ENCODE data around the gene SWAP70.

SWAP70 gene

DNA sequence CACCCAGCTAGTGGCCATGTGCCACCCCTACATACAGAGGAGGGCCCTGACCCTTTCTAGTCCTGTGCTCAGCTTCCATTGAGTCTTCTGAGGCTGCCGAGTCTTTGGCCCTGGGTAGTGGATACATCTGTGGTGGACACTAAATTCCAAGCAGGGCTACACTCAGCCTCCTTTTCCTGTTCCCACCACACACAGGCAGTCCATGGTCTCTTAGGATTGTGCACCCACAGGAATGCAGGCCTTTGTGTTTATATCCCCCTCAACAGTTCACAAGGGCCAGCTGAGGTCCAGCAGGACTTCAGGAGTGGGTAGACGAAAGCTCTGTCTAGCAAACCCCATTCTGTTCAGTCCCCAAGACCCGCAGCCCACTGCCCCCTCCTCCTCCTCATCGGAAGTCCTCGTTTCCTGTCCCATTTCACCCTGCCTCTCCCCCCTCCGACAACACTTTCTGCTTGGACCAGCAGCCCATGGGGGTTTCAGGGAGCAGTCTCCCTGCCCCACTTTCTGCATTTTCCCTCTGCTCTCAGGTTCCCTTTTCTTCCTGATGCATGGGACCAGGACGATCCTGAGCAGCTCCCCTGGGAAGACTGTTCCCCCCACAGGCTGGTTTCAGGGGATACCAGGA is 91.8 kb downstream of the SWAP70 start:
- no peak for DNase-seq

DNA sequence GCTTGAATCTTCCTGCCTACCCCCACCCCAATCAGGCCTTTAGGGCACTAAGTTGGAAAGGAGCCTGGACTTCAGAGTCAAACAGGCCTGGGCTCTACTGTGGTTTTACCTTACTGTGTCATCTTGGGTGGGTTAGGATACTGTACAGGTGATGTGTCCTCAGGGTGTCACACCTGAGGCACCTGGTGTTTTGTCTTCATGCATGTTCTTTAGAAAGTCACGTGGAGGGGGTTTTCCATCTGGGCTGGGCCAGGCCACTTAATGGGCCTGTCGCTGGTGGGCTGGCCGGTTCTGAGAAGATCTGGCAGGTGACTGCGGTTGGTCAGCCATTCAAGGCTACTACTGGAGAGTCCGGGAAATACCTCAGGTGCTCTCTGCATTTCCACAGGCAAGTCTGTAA is 92.6 kb downstream of the SWAP70 start:
- no peak for DNase-seq

DNA sequence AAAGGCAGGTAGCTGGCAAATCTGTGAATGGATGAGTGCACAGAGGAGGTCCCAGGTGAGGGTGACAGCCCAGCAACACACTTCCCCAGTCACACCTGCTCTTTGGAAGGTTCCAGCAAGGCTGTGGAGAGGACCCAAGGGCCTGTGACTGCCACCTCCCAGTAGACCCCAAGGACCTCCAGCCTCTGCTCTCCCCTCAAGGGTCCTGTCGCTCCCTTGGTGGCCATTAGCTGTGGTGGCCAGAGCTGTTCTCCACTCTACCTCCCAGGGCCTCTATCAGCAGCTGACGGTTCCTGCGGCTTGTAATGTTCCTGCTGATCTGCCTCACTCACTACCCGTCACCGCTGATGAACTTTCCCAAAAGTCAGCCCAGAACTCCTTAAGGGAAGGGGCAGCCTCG is 93.0 kb downstream of the SWAP70 start:
- DNase-seq, result no peak

DNA sequence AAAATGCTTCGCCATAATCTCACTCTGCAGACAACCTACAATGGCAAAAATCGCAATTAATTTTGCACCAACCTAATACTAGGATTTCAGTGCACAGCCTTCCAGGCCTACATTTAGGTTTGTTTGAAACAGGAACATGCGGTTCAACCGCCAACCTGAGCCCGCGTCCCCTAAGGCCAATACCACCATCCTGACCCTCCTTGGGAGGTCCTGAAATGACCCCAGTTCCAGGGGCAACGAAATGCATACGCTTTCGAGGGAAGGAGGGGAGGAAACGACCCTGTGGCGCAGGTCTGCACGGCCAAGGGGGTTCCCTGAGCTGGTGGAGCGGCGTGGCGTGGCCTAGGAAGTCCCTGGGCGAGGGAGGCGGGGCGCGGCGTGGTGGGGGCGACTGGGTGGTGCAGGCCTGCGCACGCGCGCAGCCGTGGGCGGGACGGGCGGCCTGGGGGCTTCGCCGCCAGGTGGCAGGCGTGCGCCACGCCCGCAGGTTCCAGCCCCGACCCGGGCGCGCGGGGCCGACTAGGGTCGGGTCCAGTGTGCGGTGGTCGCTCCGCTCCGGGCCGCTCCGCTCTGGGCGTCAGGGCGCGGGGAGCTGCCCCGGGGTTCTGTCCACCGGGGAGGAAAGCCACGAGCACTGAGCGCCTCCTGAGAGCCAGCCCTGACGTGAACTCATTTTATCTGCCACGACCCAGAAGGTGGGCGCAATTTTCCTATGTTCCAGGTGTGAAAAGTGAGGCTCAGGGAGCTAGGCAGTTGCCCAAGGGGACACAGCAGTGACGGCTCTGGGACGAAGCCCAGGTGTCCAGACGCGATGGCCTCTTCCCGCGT is 94.1 kb downstream of the SWAP70 start:
- DNase-seq, result no peak

DNA sequence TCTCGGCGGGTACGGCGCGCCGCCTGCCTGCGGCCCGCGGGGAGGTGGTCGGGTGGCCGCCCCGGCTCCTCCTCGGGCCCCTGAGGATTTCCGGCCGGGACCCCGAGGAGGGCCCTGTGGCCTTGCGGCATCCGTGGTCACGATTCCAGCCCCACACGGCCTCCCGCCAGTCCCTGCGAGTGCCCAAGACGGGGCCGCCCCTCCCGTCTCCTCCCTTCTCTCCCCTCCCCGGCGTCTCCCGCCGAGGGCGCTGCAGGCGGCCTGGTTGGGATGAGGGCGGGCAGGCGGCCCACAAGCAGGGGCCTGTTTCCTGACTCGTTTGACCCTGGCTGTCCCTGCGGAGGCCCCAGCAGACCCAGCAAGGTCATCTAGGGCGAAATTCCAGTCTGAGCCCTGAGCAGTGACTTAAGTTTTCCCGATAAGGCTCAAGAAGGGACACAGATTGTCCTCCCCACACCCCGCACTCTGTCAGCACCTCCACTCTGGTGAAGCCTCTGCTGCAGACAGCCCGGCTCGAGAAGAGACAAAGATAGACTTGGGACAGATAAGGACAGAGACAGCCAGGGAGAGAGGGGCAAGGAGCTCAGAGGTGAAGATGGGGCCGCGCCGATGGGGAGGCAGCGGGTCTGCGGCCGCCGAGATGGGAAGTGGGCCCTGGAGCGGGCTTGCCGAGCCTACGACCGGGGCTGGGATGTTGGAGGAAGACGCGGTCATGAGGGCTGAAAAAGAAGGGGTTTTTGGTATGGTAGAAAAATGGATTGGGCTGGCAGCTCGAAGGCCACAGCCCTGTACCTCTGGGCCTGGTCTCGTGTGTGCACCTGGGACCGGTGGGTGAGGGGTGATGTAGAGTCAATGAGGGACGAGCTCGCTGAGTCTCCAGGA is 95.0 kb downstream of the SWAP70 start:
- no peak for DNase-seq

DNA sequence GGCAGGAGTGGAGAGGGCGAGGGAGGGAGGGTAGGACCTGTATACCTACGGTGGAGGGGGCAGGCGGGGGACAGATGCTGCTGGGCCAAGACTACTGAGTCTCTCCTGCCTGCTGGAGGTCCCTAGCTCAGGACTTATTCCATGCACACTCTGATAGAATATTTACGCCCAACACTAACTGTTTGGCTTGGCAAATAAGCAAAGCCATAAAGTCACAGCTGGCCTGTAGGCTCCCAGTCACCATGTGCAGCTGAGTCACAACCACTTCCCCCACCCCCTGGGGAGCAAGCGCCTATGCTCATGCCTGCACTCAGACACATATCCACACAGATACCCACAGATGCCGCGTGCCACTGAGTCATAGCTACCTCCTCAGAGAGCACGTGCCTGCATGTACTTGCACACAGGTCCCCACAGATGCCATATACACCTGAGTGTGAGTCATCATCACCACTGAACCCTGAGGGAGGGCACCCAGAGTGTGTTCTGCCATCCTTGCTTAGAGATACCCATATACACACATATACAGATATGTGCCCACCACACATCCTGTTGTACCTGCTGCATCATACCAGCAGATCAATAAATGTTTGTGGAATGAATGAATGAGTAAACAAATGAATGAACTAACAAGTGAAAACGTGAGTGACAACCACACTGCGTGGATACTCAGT is 95.8 kb downstream of the SWAP70 start:
- DNase-seq, result peak; percentile 81

DNA sequence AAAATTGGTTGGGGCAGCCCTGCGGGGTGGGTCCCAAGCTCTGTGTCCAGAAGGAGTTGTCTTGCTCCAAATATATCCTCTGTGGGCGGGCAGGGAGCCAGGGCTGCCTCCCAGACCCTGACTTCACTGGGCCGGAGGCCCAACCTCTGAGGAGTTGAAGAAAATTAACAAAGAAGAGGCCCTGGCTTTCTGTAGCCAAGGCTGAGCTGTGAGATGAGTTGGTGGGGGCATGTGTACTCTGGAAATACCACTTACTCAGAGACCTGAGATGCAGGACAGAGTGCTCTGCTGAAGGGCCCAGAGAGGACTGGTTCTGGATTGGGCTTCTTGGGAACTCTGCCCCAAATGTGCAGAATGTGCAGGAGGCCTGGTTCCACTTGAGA is 96.3 kb downstream of the SWAP70 start:
- no peak for DNase-seq

DNA sequence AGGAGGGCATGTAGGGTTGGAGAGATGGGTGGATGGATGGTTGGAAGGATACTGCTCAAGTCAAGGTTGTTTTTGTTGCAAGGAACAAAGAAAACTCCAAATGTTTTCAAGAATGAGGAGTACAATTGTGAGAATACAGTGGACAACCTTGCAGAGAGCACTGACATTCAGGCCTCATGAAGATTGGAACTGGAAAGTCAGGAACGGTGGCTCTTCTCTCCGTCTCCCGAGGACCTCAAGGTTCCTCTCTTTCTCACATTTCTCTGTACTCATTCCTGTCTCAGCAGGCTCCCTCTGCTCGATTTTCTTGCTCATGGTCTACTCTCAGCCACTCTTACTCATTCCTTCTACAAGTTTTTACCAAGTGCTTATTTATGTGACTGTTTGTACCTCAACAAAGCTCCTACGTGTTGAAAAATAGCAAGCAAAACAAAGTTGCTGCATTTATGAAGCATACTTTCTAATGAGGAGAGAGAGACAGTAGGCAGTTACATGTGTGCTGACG is 97.6 kb downstream of the SWAP70 start:
- DNase-seq, result no peak

DNA sequence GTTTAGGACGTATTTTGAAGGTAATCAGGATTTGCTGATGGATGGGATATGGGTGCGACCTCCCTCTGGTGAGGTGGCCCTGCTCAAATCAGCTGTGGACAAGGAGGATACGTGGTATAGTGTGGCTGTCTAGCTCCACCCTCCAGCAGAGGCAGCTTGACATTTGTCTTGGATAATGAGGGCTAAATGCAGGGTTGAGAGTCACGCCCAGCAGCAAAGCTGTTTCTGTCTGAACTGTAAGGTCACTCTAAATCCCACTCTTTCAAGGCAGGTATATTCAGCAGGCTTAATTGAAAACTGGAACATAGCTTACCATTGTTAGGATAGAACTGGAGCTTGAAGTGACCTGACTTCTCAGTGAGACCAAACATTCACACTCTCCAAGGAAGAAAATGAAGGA is 98.7 kb downstream of the SWAP70 start:
- DNase-seq, result no peak

DNA sequence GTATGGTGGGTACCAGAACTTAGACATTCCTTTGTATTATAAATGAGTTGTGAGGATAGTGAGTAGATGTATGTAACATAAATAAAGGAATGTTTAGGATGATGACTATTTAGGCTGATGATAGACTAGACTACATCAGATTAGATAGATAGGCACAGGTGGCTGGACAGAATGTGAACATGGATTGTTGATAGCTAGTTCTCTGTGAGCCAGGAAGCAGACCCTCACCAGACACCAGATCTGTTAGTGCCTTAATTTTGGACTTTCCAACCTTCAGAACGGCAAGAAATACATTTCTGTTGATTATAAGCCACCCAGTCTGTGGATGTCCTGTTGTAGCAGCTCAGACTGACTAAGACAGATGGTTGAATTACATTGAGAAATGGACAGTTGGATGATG is 99.4 kb downstream of the SWAP70 start:
- DNase-seq, result no peak

DNA sequence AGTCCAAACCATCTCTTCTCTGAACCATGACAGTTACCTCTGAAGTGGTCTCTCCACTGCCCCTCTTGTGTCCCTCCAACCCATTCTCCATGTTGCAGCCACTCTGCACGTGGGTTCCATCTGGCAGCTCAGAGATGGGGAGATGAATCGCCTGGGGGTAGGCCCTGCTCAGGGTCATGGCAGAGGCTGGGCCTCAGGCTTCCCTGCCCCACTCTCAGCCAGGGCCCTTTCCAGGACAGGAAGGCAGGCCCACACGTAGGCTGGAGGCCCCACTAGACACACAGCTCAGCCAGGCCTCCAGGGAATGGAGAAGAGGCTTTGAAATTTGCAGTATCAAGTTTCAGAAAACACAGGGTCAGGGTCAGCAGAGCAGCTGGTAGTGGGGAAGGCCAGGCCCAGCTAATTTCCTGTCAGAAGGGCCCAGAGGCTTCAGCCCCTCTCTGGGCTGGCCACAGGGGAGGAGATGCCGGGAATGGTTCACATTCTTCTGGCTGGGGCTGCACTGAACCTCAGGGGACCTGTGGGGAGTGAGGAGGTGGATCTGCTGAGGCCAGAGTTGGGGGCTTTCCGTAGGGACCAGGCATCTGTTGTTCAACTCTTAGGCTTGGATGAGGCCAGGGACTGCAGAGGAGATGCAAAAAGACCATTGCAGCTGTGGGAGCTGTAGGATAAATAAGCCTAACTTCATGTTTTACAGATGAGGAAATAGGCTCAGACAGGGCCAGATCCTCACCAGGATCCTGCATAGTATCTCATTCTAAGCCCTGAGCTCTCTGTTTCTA is 101.6 kb downstream of the SWAP70 start:
- no peak for DNase-seq

DNA sequence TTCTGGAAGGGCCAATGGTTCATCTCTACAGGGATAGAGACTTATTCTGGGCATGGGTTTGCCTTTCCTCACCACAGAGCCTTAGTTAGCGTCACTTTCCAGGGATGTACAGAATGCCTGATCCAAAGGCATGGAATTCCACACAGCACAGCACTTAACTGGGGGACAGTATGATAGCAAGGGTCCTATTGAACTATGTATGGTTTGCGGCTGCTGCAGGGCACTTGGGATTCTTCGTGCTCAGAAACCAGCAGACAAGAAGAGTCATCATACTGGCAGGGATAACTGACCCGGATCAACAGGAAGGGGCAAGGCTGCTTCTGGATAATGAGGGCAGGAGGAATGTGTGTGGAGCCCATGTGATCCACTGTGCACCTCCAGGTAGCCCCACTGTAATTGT is 105.7 kb downstream of the SWAP70 start:
- DNase-seq, result no peak

DNA sequence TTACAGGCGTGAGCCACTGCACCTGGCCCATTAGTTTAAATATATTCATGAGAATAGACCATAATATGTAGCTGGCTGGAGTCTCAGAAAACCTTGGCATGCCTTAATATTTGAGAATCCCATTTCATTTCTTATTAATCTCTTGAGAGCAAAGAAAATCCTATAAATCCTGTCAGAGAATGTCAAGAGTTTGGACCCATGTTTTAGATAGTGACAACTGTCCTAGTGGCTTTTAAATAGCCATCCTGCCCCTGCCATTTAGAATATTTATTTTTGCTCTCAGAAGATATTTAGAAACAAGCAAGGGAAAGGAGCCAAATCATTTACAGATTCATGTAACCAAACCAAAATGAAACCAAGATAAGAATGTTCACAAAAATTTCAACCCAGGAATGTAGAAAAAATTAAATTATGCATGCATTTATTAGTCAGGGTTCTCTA is 107.2 kb downstream of the SWAP70 start:
- no peak for DNase-seq

DNA sequence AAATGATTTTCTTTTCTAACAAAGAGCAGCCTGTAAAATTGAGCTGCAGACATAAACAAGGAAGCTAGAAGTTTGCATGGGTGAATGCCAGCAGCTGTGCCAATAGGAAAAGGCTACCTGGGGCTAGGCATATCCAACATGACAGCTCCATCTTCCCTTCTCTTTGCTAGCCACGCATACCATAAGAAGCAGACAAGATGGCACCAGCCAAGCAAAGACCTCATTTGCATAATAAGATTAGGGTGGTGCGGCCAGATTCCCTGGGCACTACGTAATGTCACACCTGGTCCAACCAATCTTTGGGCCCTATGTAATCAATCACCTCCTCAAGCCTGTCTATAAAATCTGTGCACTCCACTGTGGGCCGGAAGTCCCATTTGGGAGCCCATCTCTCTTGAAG is 108.3 kb downstream of the SWAP70 start:
- no peak for DNase-seq

DNA sequence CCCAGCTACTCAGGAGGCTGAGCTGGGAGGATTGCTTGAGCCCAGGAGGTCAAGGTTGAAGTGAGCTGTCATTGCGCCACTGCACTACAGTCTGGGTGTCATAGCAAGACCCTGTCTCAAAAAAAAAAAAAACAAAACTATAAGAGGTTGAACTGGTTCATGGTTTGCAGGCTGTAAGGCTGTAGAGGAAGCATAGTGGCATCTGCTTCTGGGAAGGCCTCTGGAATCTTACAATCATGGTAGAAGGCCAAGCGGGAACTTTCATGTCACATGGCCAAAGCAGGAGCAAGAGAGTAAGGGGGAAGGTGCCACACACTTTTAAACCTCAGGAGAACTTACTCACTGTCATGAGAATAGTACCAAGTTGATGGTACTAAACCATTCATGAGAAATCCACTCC is 109.6 kb downstream of the SWAP70 start:
- DNase-seq, result no peak

DNA sequence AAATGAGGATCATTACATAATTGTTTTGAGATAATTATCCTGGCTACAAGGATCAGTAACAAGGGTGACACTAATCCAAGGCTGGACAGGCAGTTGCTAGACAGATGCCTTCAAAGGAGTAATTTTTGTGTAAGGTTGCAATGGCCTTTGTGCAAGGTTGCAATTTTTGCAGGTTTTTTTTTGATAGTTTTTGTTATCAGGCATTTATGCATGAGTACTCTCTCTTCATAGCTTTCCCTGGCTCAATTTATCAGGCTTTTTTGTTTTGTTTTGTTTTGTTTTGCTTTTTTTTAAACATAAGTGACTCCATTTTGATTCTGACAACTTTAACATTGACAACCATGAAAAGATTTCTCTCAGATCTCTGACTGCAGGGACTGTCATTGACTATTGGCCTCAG is 110.2 kb downstream of the SWAP70 start:
- DNase-seq, result no peak

DNA sequence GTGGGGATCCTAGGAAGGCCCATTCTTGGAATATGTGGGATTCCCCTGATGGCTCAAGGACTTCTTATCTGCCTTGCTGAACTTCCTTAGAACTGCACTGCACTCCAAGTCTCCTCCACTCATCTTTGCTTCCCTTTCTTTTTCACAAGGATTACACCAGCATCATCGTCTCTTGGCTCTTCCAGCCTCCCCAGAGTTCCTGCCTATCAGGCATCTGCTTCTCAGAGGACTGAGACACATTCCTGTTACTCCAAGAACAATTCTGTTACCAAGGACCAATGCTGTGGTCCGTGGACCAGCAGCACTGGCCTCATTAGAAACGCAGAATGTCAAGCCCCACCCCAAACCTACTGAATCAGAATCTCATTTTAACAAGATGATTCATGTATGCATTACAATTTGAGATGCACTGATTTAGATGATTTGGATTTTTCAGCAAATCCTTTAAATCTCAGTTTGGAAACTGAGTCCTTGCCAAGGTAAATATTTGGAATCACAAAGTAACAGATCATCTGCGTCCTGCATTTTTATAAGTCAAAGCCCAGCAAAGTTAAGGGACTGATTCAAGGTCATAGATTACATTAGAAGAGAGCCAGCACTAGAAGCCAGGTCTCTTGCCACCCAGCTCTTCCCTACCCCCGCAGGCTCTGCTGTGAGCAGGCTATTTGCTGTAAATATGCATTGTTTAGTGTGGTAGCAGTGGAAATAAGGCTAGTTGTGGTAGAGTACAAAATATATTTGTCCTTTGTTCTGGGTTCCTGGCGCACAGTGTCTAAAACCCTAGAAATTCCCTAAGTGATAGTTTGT is 110.9 kb downstream of the SWAP70 start:
- DNase-seq, result no peak

DNA sequence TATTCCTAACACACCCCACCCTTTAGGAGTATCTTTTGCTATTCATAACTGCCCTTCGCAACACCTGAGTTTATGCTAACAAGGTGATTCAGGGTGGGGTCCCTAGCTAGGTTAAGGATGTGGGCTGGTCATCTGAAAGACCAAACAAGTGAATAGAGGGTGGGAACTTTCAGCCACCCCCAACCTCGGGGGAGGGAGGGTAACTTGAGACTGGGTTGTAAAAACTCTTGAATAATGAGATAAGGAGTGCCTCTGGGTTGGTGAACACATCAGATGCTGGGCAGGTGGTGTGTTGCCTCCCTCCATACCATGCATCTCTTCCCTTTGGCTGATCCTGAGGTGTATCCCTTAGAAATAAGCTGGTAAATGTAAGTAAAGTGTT is 111.5 kb downstream of the SWAP70 start:
- no peak for DNase-seq

DNA sequence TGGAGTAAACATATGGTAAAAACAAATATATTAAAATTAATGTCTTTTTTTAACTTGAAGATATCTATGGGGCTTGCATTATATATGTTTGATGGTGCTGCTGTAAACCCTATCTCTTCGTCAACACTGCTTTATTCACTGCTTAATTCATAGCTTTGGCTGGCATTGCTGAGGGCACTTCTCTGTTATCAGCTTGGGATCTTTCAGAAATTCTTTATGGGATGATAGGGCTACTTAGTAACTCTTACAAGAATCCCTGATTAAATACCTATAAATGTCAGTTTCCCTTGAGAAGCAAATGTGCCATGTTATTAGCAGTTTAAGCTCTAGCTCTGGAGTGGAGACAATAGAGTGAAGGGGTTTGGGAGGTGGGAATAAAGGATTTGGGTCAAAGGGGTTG is 112.3 kb downstream of the SWAP70 start:
- DNase-seq, result no peak

DNA sequence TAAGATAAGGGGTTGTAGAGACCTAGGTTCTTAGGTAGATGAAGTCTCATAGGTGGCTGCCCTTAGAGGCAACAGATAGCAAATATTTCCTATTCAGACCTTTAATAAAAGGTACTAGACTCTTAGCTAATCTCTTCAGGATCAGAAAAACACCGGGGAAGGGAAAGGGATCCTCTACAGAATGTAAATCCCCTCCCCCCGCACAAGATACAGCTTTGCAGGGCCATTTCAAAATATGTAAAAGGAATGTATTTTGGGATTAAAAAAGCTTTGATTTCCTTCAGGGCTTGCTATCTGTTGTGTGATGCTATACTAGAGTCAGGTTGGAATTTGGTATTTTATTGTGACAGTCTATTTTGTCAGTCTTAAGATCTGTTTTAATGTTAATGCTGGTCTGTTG is 113.2 kb downstream of the SWAP70 start:
- no peak for DNase-seq

DNA sequence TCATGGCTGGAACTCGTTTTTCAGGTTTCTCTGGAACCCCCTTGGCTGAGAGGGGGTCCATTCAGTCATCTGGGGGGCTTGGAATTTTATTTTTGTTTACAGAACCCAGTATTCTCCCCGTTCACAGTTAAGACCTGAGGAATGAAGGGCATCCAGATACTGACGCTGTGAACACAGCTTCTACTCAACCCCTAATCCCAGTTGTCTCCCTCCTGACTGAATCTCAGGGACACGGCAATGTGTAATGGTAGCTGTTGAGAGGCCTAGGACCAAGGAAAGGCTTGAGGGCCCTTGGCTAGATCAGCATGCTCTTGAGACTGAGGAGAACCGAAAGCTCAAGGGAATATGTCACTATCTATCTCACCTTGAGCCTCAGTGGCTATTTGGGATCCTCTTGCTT is 113.6 kb downstream of the SWAP70 start:
- DNase-seq, result no peak
